ENCODE measurements around the gene ZNF217. TPM values are rescaled to one million over a fixed set of nuclear protein-coding genes. Genes with fewer than 3 reads are reported as not detected.
"Not testable (repeated sequence)": the region's sequence is repeated elsewhere in the genome, so short reads cannot be mapped to it uniquely, and the experiment has no call there.

The ZNF217 gene
- polyA plus RNA-seq, 3 donors: 29.0 to 36.6 (median 34.1) TPM

DNA sequence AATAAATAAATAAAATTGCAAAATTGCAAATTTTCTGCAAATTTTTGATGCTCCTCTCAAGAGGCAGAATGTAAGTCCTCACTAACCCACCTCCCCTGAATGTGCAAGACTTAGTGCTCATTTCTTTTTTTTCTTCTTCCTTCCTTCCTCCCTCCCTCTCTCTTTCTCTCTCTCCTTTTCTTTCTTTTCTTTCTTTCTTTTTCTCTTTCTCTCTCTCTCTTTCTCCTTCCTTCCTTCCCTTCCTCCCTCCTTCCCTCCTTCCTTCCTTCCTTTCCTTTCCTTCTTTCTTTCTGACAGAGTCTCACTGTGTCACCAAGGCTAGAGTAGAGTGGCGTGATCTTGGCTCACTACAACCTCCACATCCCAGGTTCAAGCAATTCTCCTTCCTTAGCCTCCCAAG, 60.1 kb downstream of the ZNF217 start:
- no peak for DNase-seq

DNA sequence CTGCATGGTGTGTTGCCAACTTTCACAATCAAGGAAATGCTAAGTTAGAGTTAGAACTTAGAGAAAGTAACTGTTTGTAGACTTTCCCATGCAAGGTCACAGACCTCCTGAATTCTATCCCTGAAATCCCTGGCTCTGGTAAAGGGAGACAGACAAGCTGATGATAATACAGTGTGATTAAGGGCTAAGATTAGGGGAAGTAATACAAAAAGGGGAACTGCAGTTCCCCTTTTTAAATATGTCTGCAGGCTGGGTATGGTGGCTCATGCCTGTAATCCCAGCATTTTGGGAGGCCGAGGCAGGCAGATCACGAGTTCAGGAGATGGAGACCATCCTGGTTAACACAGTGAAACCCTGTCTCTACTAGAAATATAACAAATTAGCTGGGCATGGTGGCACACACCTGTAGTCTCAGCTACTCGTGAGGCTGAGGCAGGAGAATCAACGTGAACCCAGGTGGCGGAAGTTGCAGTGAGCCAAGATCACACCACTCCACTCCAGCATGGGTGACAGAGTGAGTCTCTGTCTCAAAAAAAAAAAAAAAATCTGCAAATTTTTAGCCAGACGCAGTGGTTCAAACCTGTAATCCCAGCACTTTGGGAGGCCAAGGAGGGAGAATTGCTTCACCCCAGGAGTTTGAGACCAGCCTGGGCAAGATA, 60.9 kb downstream of the ZNF217 start:
- not testable (repeated sequence) for DNase-seq

DNA sequence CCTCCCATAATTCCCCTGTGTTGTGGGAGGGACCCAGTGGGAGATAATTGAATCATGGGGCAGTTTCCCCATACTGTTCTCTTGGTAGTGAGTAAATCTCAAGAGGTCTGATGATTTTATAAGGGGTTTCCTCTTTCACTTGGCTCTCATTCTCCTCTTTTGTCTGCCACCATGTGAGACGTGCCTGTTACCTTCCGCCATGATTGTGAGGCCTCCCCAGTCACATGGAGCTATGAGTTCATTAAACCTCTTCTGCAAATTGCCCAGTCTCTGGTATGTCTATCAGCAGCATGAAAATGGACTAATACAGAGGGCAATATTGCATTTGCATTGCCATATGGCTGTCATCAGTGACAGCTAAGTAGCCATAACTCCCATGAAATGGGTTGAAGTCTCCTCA, 63.2 kb downstream of the ZNF217 start:
- DNase-seq: no peak

DNA sequence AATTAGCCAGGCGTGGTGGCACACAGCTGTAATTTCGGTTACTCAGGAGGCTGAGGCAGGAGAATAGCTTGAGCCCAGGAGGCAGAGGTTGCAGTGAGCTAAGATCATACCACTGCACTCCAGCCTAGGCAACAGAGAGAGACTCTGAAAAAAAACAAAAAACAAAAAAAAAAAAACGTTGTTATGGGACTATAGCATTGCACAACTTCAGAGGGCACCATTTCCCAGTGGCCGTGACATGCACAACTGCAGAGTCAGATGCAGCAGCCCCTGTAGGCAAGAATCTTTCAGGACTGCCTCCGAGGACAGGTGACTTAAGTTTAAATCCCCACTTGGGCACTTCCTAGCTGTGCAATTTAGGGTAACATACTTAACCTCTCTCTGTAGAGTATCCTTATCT, 64.0 kb downstream of the ZNF217 start:
- DNase-seq: no peak

DNA sequence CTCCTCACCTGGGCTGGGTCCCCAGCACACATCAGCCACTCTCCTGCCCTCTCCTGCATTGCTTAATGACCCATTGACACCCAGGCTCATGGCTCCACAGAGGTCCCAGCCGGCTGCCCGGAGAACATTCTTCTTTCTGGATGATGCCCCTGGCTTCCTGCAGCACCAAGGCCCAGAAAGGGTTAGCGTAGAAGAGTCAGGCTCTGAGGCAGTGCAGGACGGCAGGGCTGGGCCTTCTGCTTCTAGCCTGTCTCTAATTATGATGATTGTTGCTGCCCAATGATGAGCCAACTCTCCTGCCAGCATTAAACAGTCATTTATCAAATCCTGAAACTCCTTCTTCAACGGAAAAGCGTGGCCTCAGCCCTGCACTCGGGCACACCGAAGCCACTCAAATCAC, 66.4 kb downstream of the ZNF217 start:
- no peak for DNase-seq

DNA sequence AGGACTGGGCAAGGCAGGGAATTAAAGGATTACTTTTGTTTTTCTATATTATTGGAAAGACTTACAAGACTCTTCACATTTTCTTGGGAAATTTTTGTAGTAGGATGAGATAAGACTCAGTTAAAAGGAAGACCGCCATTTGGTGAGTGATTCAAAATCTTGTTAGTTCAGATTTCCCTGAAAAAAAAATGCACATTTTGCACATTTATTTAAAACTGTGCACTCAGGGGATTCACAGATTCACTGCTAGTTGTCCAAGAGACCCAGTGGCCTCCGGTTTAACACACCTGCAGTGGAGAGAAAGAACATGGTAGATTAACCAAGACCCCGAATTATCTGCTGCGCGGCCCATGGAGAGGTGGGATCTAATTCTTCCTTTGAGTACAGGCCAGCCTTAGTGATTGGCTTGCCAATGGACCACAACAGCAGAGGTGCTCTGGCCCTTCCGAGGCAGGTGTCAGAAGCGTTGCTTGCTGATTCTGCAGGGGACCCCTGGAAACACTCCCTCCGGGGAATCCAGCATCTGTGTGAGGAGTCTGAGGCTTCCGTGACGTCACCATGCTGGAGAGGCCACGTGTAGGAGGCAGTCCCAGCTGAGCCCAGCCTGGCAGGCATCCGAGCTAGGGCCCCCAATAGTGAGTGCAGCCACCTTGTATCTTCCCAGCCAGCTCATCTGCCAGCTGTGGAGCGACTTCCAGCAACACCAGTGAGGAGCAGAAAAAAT, 68.9 kb downstream of the ZNF217 start:
- no peak for DNase-seq

DNA sequence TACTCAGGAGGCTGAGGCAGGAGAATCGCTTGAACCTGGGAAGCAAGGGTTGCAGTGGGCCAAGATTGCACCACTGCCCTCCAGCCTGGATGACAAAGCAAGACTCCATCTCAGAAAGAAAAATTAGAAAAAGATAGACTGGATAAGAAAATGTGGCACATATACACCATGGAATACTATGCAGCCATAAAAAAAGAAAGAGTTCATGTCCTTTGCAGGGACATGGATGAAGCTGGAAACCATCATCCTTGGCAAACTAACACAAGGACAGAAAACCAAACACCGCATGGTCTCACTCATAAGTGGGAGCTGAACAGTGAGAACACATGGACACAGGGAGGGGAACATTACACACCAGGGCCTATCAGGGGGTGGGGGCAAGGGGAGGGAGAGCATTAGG, 70.0 kb downstream of the ZNF217 start:
- DNase-seq: not testable (repeated sequence)

DNA sequence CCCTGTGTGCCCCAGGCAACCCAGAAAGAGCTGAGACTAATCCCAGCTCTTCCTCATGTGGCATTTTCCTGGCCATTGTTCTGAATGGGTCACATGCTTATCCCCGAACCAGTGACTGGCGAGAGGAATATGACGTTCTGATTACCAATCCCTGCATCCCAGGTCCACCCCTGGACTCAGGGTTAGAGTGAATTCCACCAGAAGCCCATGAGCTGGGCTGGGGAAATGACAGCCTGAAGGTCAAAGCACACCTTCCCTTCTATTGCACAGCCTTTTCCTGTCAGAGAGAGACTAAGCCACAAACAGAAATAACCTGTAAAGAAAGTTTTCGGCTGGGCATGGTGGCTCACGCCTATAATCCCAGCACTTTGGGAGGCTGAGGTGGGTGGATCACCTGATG, 70.9 kb downstream of the ZNF217 start:
- no peak for DNase-seq

DNA sequence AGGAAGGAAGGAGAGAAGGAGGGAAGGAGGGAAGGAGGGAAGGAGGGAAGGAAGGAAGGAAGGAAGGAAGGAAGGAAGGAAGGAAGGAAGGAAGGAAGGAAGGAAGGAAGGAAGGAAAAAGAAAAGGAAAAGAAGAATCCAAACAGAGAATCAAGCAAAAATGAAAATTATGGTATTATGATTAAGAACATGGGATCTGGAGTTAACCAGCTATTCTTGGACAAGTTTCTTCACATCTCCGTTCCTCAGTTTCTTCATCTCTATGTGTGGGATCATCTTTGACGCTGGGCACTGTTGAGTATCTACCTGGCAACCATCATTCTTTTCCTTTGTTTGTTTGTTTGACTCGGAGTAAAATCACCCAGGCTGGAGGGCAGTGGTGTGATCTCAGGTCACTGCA, 71.6 kb downstream of the ZNF217 start:
- DNase-seq: no peak

DNA sequence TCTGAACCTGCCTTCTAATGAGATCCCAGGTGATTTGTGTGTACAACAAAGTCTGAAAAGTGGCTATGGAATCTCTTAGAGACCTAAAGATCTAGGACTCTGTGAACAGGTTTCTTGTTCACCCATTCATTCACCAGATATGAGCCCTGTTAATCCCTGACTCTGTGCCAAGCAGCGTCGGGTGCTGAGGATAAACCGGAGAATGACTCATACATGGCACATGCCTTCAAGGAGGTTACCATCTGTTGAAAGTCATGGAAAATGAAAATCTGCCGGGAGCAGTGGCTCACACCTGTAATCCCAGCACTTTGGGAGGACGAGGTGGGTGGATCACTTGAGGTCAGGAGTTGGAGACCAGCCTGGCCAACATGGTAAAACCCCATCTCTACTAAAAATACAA, 72.2 kb downstream of the ZNF217 start:
- DNase-seq: not testable (repeated sequence)

DNA sequence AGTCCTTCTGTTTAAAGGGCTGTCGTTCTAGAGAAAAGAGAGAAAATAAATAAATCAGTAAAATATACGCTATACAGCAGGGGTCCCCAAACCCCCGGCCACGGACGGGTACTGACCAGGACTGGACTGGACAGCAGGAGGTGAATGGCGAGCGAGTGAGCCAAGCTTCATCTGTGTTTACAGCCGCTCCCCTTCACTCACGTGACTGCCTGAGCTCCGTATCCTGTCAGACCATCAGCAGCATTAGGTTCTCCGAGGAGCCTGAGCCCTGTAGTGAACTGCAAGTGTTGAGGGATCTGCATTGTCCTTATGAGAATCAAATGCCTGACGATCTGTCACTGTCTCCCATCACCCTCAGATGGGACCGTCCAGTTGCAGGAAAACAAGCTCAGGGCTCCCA, 76.5 kb downstream of the ZNF217 start:
- no peak for DNase-seq

Data from renal pelvis (tissue), 4 donors.